ENCODE results near the gene ANKRD34A. TPM values are rescaled to one million over a fixed set of nuclear protein-coding genes. Genes with fewer than 3 reads are reported as not detected.

Gene ANKRD34A
- total and polyA plus RNA-seq, 2 of the 4 experiments (the other 2 are of a cell fraction) = 0.90 to 1.9 TPM

- H4K8ac ChIP-seq (ENCODE audit: low read depth in 2 of 2, low read length in 2 of 2) = no peak overlapping the region
- H2AK9ac ChIP-seq (replicated peaks; ENCODE audit: low read depth, low read length, poor library complexity) = no peak overlapping the region
- H2AK5ac ChIP-seq (ENCODE audit: low read depth, low read length) = no peak overlapping the region
- ChIA-PET CTCF (no interaction called here), POLR2A (ENCODE audit: unreplicated experiment) (no interaction called here)
- ATAC-seq (ENCODE audit: low read depth) = no peak
- H4K91ac ChIP-seq (ENCODE audit: insufficient read depth, low read depth, low read length) = no peak overlapping the region
- peaks cover 12% of the 10 kb centered on the region for H3K36me3 ChIP-seq (ENCODE audit: control insufficient read depth, insufficient read depth, low read length)
- H3K9me1 ChIP-seq (ENCODE audit: insufficient read depth, low read length) = no peaks in the 10 kb centered on the region
- no peak overlapping the region for H3K4ac ChIP-seq (ENCODE audit: low read depth, low read length)
- H4K20me1 ChIP-seq (ENCODE audit: insufficient read depth, low read length) = no peaks in the 10 kb centered on the region
- BruUV-seq (replicated peaks) = no TSS peak
- no peak overlapping the region for H3K56ac ChIP-seq (ENCODE audit: extremely low read depth, insufficient read depth, low read length)
- no peaks in the 10 kb centered on the region for H3K27me3 ChIP-seq (ENCODE audit: control insufficient read depth, insufficient read depth, low read length)
- H3K9me3 ChIP-seq (ENCODE audit: control insufficient read depth, insufficient read depth, low read length) = no peaks in the 10 kb centered on the region
- H3K27ac ChIP-seq (ENCODE audit: insufficient read depth, low read length) = no peak overlapping the region
- intact Hi-C loops (cut with micrococcal nuclease) = no loop called here
- no peak overlapping the region for H3K14ac ChIP-seq (replicated peaks; ENCODE audit: low read depth, low read length)
- H2BK15ac ChIP-seq (ENCODE audit: low read depth, low read length) = no peak overlapping the region
- H3K18ac ChIP-seq (ENCODE audit: low read depth, low read length) = no peak overlapping the region
- no peak overlapping the region for H3K4me2 ChIP-seq (ENCODE audit: low read depth, low read length)
- H3K79me1 ChIP-seq (ENCODE audit: low read depth in 1 of 2, low read length in 2 of 2) = peaks cover 16 to 25% of the 10 kb centered on the region in 2 experiments
- no peak overlapping the region for H4K5ac ChIP-seq (ENCODE audit: low read depth, low read length)
- no peak overlapping the region for H3K23ac ChIP-seq (ENCODE audit: low read depth, low read length)
- no peak for DNase-seq
- H2AFZ ChIP-seq (replicated peaks; ENCODE audit: low read length, poor library complexity) = no peak overlapping the region
- no peak overlapping the region for H2BK120ac ChIP-seq (ENCODE audit: low read depth, low read length)
- H2BK20ac ChIP-seq (ENCODE audit: low read depth, low read length) = no peak overlapping the region
- H2BK5ac ChIP-seq (ENCODE audit: low read depth, low read length, poor library complexity, severe bottlenecking) = no peak overlapping the region
- 95% methylated on average over 3 of the region's 4 CpGs; no CpG with 5 or more reads in 1 of the 2 experiments for WGBS, 2 experiments (ENCODE audit: extremely low coverage in 2 of 2, insufficient read length in 1 of 2)
- dilution Hi-C loops (cut with HindIII; ENCODE audit: low sequenced_read_pairs, unreplicated experiment) = no loop called here
- in situ Hi-C loops (cut with MboI; ENCODE audit: low sequenced_read_pairs) = no loop called here
- H3K9ac ChIP-seq (ENCODE audit: low read depth, low read length) = no peak overlapping the region
- no peaks in the 10 kb centered on the region for H3K4me1 ChIP-seq (ENCODE audit: control insufficient read depth, insufficient read depth, low read length)
- TF ChIP-seq CHD1 (IDR thresholded peaks at IDR 0.05; ENCODE audit: low read depth, low read length) (no peak), POLR2A (IDR thresholded peaks at IDR 0.05; ENCODE audit: low read depth, low read length) (no peak), CTCF (conservative IDR thresholded peaks at IDR 0.05; ENCODE audit: low read depth, low read length) (no peak), BHLHE40 (IDR thresholded peaks at IDR 0.05; ENCODE audit: low read depth, low read length) (no peak), ELK1 (IDR thresholded peaks at IDR 0.05; ENCODE audit: borderline replicate concordance, low read depth, low read length) (no peak), USF2 (IDR thresholded peaks at IDR 0.05; ENCODE audit: low read depth, low read length) (no peak)
- H3K4me3 ChIP-seq (ENCODE audit: insufficient read depth, low read depth, low read length) = no peak overlapping the region
Observed at GRCh38 chr1:145942405-145942804, 22.0 kb downstream of the ANKRD34A start.

Data from IMR-90 (cell line).